Muscle of leg (tissue), 11 donors: ENCODE measurements around the gene RUNX1. TPM values are rescaled to one million over a fixed set of nuclear protein-coding genes. Genes with fewer than 3 reads are reported as not detected.
A peak's percentile ranks its signal among the peaks of the same experiment; 100 is the strongest.

Experiments
- DNase-seq: peaks from one replicate; pipeline ENCODE4 v3.0.0; 2013
- H3K27ac ChIP-seq: one replicate; pipeline ENCODE4 v1.5.1; 2013; ENCODE audit warnings: mild to moderate bottlenecking, low read length, control low read depth
- H3K27me3 ChIP-seq: one replicate; pipeline ENCODE4 v1.6.1; 2013; ENCODE audit warnings: low read length; ENCODE audit not compliant: control insufficient read depth, insufficient read depth
- H3K36me3 ChIP-seq: one replicate; pipeline ENCODE4 v1.6.1; 2013; ENCODE audit warnings: low read length; ENCODE audit not compliant: control insufficient read depth, insufficient read depth
- H3K4me1 ChIP-seq: one replicate; pipeline ENCODE4 v1.6.1; 2013; ENCODE audit warnings: low read length; ENCODE audit not compliant: control insufficient read depth, insufficient read depth
- H3K4me3 ChIP-seq: one replicate; pipeline ENCODE4 v1.5.1; 2013; ENCODE audit warnings: low read length, control low read depth
- H3K9me3 ChIP-seq: replicated peaks from 2 replicates; pipeline ENCODE4 v1.6.1; 2013; ENCODE audit warnings: low read depth, low read length; ENCODE audit not compliant: control insufficient read depth
- WGBS: methylation state at CpG from one replicate; pipeline ENCODE4 v1.1.5; 2013; ENCODE audit warnings: missing lambda C conversion rate; ENCODE audit not compliant: insufficient coverage; 5-methylcytosine and 5-hydroxymethylcytosine counted together
- polyA plus RNA-seq, 8 donors: library from polyadenylated mRNA; unstranded; fragments of 120-200 nt; gene quantifications; one replicate each; pipeline versions ENCODE4 v1.2.1 to v1.2.3, GENCODE V29; 2013; ENCODE audit warnings: inconsistent platforms in 1 of 8, low replicate concordance in 1 of 8; ENCODE audit not compliant: insufficient read length in 8 of 8, insufficient read depth in 1 of 8
- total RNA-seq: library from RNA; stranded (reverse); fragments of 120-200 nt; gene quantifications from one replicate; pipeline ENCODE4 v1.2.4, GENCODE V29; 2013

The RUNX1 gene
- total and polyA plus RNA-seq, 9 donors, result 3.6 to 8.8 (median 5.0) TPM

DNA sequence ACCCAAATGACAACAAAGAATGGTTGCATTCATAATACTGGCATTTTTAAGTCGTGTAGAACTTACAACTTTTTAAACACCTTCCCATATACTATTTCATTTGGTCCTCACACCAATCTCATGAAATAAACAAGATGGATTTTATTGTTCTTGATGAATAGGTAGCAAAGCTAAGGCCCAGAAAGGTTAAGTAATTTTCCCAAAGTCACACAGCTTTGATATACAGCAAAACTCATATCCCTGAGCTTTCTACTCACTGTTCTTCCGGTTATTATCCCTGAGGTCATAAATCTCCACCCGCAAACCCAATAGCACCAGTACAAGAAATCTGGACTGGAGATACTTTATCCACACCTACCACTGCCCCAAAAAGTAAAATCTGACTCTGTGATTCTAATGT, 186.2 kb downstream of the RUNX1 start:
- no peak overlapping the region for H3K27ac ChIP-seq
- no CpG with 5 or more reads among the region's 3 CpGs for WGBS
- H3K27me3 ChIP-seq, result no peaks in the 10 kb centered on the region
- no peak overlapping the region for H3K4me3 ChIP-seq
- DNase-seq, result no peak
- H3K4me1 ChIP-seq, result peaks cover 30% of the 10 kb centered on the region
- no peaks in the 10 kb centered on the region for H3K9me3 ChIP-seq
- H3K36me3 ChIP-seq, result peaks cover 11% of the 10 kb centered on the region

DNA sequence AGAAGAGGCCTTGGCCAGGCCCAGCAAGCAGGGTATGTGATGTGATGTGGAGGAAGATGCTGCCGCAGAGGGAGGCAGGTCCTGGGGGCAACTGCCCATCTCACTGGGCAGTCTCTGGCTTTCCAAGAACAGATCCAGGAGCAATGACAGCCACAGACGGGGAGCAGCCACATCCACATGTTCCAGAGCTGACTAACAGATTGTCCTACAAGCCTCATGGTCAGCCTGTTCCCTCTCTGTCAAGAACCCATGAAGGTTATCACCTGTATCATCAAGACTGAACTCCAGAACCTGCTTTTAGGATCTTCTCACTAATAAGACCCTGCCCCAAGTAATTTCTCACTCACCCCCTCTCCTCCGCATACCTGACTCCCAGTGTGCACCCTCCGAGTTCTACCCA, 187.8 kb downstream of the RUNX1 start:
- Histone ChIP-seq H3K36me3 (peaks cover 16% of the 10 kb centered on the region), H3K27me3 (no peaks in the 10 kb centered on the region), H3K4me1 (peaks cover 39% of the 10 kb centered on the region), H3K9me3 (no peaks in the 10 kb centered on the region), H3K4me3 (no peak overlapping the region), H3K27ac (no peak overlapping the region)
- no peak for DNase-seq
- 100% methylated on average over 3 of the region's 4 CpGs for WGBS

DNA sequence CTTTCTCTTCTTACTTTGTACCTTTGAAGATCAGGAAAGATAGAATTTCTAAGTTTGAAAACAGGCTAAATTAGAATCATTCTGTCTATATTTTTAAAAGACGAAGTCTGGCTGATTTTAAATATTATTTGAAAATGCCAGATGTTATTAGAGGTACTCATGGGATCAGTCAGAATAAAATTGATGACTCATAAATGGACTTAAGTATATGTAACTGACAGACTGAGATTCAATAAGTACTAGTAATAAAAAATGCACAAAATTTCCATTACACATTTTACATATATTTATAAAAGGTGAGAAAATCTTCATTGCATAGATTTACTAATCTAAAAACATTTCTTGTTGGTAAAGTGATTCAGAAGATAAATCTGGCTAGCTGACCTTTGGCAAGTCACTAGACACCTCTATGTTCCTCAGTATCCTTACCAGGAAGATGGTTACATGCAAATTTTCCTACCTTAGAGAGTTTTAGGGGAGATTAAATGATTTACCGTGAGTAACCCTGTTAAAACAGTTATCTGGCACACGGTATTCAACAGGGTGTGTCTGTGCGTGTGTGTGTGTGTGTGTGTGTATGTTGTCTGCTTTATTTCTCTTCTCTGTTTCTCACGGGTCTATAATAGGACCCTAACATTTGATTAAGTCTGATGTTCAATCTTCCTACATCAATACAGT, 189.0 kb downstream of the RUNX1 start:
- Histone ChIP-seq H3K27ac (no peak overlapping the region), H3K9me3 (no peaks in the 10 kb centered on the region), H3K27me3 (no peaks in the 10 kb centered on the region), H3K4me1 (peaks cover 28% of the 10 kb centered on the region), H3K36me3 (peaks cover 16% of the 10 kb centered on the region), H3K4me3 (no peak overlapping the region)
- WGBS, result no CpG with 5 or more reads among the region's 5 CpGs
- DNase-seq, result no peak

DNA sequence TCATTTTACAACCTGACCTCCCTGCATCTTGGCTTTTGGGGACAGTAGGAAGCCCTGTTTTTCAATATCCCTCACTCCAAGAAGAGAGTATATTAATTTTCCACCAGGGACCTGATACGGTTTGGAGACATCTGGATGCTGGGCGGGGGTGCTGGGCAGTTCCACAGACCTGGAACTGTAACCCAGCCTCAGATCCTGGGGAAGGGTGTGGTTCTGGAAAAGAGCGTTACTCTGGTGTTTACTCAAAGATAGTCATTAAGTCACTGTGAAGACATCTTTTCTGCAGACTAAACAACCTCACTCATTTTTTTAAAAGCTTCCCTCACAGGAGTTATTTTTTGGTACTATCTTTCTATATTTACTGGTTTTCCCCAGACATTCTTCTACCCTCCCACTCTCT, 190.5 kb downstream of the RUNX1 start:
- peaks cover 16% of the 10 kb centered on the region for H3K36me3 ChIP-seq
- DNase-seq, result no peak
- peaks cover 16% of the 10 kb centered on the region for H3K4me1 ChIP-seq
- 10% methylated on average over 2 of the region's 3 CpGs for WGBS
- H3K4me3 ChIP-seq, result no peak overlapping the region
- H3K9me3 ChIP-seq, result no peaks in the 10 kb centered on the region
- no peaks in the 10 kb centered on the region for H3K27me3 ChIP-seq
- no peak overlapping the region for H3K27ac ChIP-seq

DNA sequence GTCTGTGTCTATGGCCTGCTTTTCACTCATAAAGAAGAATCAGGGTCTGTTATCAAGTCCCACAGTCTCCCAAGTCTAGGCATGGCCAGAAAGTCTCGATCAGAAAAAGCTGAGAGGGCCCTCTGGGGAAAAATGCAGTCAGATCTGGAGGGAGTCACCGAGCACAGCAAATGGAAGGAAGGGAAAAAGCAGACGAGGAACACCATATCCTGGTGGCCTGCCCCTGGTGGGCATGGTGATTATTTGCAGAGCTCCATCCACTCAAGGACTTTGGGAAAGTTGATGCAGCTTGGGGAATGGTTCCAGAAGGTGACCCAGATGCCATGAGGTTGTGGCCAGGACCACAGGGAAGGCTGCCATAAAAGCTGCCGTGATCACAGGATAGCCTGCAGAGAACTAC, 191.2 kb downstream of the RUNX1 start:
- DNase-seq, result no peak

DNA sequence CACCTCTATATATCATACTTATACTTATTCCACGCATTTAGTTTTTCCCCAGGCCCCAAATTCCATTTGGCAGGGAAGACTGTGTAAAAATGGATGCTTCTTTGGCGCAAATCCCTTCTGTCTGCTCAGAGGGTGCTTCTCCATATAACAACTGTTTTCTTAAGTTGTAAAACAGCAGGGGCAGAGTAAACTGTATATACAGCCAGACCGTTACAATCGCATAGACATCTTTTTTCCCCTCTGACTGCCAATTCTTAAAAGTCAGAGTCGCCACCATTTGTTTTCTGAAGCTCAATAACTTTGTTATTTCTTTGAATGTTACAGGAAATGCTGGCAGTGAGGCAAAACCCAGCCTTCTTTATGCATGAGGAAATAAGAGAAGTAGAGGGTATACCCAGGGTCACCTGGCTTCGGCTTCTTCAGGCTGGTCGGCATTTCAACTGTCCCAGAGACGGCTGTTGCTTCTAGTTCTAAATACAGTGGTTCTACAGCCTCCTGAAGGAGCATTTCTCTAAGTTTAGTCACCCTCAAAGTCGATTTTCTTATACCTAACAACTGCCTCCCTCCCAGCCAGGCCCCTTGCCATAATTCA, 191.9 kb downstream of the RUNX1 start:
- Histone ChIP-seq H3K4me3 (no peak overlapping the region), H3K27me3 (no peaks in the 10 kb centered on the region), H3K9me3 (no peaks in the 10 kb centered on the region), H3K27ac (no peak overlapping the region), H3K4me1 (peaks cover 16% of the 10 kb centered on the region), H3K36me3 (peaks cover 16% of the 10 kb centered on the region)
- DNase-seq, result no peak
- 36% methylated on average over 4 of the region's 9 CpGs for WGBS

More for the DNA sequence above, 191.2 kb downstream of the RUNX1 start:
- no peak overlapping the region for H3K4me3 ChIP-seq
- H3K9me3 ChIP-seq, result no peaks in the 10 kb centered on the region
- H3K27ac ChIP-seq, result no peak overlapping the region
- H3K4me1 ChIP-seq, result peaks cover 16% of the 10 kb centered on the region
- peaks cover 16% of the 10 kb centered on the region for H3K36me3 ChIP-seq
- WGBS, result 26% methylated on average over 3 of the region's 4 CpGs
- no peaks in the 10 kb centered on the region for H3K27me3 ChIP-seq

DNA sequence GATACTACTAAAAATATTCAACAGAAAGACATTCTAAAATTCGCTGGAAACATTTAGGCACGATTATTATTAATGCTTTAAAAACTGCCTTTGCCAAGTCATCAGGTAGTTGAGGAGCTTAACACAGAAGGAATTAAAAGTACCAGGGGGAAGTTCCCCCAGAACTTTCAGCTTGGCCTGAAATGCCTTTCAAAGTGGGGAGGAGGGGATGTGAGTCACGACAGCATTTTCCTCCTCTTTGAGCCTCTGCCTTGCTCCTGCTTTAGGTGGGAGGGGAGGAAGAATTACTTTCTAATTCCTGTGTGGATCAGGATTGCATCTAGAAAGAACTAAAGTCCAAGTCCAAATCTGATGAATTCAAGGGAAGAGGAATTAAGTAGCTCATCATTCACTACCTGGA, 196.7 kb downstream of the RUNX1 start:
- Histone ChIP-seq H3K4me3 (no peak overlapping the region), H3K4me1 (peaks cover 16% of the 10 kb centered on the region), H3K36me3 (peaks cover 1% of the 10 kb centered on the region), H3K27ac (no peak overlapping the region), H3K9me3 (no peaks in the 10 kb centered on the region), H3K27me3 (no peaks in the 10 kb centered on the region)
- whole genome bisulfite sequencing, result no CpG with 5 or more reads among the region's 3 CpGs
- no peak for DNase-seq

DNA sequence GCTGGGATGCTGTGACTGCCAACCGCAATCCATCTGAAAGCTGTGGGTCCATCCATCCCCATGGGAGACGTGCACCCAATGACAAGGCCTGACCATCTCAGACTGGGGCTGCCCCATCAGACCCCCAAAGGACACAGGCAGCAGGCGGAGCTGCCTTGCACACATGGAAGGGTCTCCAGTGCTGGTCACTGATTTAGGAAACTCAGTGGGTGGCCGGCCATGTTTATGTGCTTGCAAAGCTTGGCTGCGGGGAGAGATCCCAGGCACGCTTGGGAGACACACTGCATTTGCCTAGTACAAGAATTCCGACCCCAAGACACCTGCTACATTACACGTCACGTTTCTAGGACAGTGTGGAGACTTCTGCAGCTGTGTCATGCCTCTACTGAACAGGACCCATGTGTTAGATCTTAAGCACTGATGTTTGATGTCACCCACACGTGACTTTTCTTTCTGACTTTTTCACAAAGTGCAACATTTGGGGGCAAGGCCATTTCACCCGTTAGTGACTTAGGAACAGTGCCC, 198.9 kb downstream of the RUNX1 start:
- Histone ChIP-seq H3K4me1 (peaks cover 28% of the 10 kb centered on the region), H3K27me3 (no peaks in the 10 kb centered on the region), H3K27ac (peak overlapping the region; percentile 60), H3K36me3 (no peaks in the 10 kb centered on the region), H3K9me3 (no peaks in the 10 kb centered on the region), H3K4me3 (no peak overlapping the region)
- peak; percentile 67 for DNase-seq
- WGBS, result 68% methylated on average over 11 of the region's 11 CpGs

DNA sequence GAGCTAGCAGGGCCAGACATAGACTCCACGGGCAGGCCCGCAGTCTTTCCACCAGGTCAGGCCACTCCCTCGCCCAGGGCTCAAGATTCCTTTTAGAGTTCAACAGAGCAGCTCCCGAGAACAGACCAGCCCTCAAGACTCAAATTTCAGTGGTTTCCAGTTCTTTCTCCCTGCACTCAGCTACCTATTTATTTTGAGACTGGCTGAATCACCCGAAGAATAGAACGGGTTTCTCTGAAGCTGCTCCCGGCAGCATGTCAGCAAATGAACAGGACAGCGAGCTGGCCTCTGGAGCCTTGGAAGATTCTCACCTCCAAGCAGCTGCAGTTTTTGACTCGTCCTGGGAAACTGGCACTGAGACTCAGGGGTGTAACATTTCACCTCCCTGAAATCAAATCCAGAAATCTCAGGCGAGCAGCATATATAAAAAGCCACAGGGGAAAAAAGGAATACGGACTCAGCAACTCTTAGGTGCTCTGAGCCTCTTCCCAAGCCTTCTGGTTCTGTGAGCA, 202.4 kb downstream of the RUNX1 start:
- DNase-seq, result peak; percentile 53
- H3K4me3 ChIP-seq, result no peak overlapping the region
- H3K9me3 ChIP-seq, result no peaks in the 10 kb centered on the region
- H3K27ac ChIP-seq, result peak overlapping the region; percentile 82
- WGBS, result 3% methylated on average over 9 of the region's 11 CpGs
- no peaks in the 10 kb centered on the region for H3K36me3 ChIP-seq
- peaks cover 48% of the 10 kb centered on the region for H3K4me1 ChIP-seq
- H3K27me3 ChIP-seq, result no peaks in the 10 kb centered on the region

DNA sequence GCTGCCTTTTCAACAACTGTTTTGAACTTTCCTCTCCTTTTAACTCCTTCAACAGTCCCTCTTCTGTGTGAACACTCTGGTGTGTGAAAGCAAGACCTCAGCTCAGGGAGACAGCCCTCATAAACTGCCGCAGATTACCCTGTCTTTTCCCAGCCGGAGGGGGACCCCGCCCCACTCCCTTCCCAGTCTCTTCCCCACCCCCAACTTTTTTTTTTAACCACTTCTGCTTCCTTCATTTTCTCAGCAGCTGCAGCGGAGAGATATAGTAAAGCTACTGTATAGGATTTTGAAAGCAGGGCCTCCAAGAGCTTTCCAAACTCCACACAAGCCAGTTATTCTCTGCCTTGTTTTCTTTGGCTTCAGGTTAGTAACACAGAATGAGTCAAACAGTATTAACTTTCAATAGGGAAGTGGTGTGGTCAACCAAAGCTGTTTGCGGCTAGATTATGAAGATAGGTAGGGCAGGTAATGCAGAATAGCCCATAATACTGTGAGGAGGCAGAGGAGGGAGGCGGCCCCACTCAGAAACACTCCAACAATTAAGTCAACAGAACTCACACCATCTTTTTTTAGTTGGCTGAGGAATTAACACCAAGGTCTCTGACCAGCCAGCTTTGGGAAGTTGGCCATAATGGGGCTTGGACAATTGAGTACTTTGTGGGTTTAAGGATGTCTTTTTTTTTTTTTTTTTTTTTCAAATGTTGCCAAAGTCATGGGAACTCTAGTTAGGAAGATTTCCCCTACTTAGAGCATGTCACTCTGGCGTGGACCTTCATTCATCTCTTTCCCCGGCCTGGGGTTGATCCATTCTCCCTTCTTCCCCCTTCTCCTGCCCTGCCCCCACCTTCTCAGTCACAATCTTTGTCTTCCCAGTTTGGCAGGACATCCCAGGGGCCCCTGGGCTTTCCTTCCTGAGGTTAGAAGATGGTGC, 203.3 kb downstream of the RUNX1 start:
- 44% methylated on average over 3 of the region's 8 CpGs for WGBS
- H3K4me3 ChIP-seq, result no peak overlapping the region
- H3K27ac ChIP-seq, result peak overlapping the region; percentile 82
- no peaks in the 10 kb centered on the region for H3K36me3 ChIP-seq
- no peaks in the 10 kb centered on the region for H3K9me3 ChIP-seq
- H3K27me3 ChIP-seq, result no peaks in the 10 kb centered on the region
- peak; percentile 75 for DNase-seq
- peaks cover 44% of the 10 kb centered on the region for H3K4me1 ChIP-seq
